Measurements from ENCODE around the gene MRPS18A.

MRPS18A gene

DNA sequence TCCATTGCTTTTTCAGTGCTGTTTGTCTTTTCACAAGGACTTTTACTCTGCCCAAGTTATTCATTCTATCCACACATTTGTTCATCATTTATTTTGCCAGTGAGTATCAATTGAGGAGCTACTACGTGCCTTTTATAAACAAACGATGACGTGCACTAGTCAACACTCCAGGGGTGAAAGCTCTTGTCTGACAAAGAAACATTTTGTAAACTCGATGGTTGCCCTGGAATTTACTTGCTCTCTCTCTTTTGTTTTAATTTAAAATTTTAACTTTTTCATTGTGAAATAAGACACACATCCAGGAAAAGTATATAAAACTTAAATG lies 8.3 kb upstream of the MRPS18A start:
- no peak for DNase-seq

GRCh38 chr6:43695215-43695966 lies 7.8 kb upstream of the MRPS18A start:
- peak; percentile 62 to 90 for DNase-seq

DNA sequence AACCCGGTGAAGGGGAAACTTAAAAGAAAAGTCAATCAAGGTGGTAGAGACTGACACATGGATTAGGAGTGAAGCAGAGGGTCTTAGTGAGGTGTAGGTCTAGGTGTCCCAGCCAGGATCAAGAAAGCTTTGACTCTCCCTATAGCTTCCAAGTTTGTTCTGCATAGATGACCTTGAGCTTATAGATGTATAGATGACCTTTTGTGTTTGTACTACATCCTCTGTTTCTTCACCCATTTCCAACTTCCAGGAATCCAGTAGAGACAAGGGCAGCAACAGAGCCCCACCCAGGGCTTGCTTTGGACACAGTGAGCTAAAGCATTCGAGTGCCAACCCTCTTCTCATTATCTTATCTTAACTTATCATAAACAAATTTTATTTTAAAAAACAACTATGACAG lies 1.8 kb upstream of the MRPS18A start:
- DNase-seq, result no peak

GRCh38 chr6:43687079-43687436 lies 533 bp downstream of the MRPS18A start:
- DNase-seq, result no peak

- no peak for DNase-seq
These were observed 3.7 kb downstream of the MRPS18A start for GRCh38 chr6:43683708-43684455.

DNA sequence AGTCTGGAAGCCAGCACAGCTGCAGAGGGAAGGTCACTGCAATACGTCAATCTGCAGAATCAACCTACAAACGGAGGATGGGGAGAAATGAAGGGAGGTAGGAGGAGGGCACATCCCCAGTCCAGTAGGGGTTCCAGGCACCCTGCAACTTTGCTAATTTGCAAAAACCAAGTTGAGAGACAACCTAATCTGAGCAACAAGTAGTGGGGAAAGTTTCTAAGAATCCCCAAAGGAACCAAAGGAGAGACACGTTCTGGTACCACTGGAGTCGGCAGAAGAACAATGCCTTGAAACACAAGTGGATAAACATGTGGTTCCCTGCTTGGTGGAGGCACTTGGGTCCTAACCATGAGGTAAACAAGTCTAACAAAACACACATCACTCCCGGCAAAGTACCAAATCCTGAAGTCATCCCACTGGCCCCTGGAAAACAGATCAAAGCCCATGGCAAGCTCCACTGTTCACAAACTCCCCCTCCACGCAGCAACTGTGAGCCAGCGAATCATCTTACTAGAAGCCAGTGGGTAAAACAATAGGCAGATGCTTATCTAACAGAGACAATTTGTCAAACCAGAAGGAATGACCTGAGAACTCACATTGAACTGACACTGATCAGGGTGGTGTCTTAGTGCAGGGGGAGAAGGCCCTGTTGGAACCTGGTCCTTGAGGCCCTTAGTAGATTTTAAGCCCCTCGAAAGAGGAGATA lies 4.7 kb downstream of the MRPS18A start:
- no peak for DNase-seq

GRCh38 chr6:43681303-43681702 lies 6.3 kb downstream of the MRPS18A start:
- DNase-seq, result no peak

- no peak for DNase-seq
These were observed 7.0 kb downstream of the MRPS18A start for GRCh38 chr6:43680308-43681200.

DNA sequence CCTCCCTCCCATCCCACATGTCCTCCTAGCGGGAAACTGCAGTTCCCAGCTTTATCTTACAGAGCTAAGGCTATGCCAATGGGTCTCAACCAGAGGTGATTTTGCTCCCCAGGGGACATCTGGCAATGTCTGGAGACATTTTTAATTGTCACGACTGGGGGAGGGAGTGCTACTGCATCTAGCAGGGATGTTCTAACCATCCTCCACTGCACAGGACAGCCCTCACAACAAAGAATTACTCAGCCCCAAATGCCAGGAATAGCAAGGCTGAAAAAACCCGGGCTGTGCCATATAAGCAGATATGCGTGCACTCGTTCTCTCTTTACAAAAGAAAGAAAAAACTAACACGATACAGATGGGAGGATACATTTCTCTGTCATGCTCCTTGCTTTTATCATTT lies 8.5 kb downstream of the MRPS18A start:
- no peak for DNase-seq

- DNase-seq, result no peak
These were observed 9.2 kb downstream of the MRPS18A start for GRCh38 chr6:43678341-43678740.

GRCh38 chr6:43677759-43678158 lies 9.8 kb downstream of the MRPS18A start:
- no peak for DNase-seq

GRCh38 chr6:43676962-43677606 lies 10.5 kb downstream of the MRPS18A start:
- no peak for DNase-seq

GRCh38 chr6:43674921-43675320 lies 12.7 kb downstream of the MRPS18A start:
- DNase-seq, result no peak

DNA sequence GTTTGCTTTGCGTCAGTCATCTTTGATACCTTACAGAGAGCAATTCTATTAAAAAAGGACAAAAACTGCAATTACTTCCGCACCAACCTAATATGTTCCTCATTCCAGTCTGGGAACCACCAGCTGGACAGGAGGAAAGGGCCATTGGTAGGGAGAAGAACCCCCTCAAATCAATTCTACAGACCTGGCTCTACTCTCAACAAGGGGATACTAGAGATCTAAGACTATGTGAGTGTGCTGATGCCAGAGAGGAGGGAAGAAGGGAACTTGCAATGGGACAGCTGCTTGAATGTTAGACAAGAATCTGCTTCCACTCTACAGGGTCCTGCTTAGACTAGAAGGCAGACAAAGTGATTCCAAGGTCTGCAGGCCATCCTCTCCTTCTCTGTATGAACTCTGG lies 13.3 kb downstream of the MRPS18A start:
- DNase-seq, result no peak

DNA sequence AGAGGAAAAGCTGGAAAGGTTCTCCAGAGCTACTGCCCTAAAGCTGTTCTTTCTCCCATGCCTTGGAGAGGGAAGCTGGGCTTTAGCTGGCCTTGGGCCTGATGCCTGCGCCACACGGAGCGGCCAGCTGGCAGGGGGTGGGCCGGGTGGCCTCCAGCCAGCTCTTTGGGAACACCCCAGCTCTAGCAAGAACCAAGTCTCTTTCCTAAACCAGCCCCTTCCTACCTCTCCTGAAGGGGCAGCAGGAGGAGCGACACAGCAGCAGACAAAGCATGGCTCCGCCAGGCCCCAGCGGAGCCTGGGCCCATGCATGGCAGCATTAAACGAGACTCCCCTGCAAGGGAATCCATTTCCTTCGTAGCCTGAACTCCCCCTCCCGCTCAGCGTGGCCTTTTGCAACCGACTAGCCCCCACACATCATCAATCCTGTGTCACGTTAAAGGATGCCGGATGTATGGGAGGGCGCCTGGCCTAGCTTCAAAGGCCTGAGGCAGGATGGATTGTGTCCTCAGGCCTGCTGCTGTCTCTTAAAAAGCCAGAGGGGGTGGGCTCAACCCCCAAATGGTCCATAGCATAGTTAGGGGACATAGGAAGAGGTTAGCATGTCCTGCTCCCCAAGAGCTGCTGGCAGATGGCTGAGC lies 14.0 kb downstream of the MRPS18A start:
- DNase-seq, result peak; percentile 56 to 87

- peak in 1 of 2 experiments; percentile 53 for DNase-seq
These were observed 15.5 kb downstream of the MRPS18A start for GRCh38 chr6:43671801-43672690.

DNA sequence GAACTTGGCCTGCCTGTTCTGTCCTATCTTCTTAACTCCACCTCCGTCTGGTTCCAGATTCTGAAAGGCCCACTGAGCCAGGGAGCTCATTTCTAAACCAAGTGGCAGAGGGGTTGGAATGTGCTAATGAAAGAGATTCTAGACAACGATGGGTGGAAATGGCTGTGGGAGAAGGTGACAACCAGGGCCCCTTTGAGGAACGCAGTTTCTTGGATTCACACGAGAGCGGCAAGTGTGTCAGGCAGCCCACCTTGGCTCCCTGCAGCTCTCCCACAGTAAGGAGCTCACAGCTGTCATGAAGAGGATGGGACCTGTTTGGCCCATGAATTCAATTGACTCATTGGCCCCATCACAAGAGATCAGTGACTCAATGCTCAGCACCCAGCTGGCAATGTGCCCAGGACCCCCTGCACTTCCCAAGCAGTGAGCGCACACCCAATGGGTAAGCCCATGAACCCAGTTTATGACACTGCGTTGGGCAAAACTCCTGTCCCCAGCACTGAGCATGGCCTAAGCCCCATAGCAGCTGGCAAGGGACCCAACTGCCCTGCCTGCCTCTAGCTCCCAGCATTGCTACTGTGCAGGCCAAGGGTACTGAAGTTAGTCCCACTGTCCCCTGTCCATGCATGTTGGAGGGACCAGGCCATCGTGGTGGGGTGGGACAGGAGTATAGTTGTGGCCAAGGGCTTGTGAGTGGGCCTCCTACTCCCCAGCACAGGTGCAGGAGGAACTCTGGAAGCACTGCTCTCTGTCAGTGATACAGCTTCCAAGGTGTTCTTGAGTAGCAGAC lies 16.4 kb downstream of the MRPS18A start:
- DNase-seq, result no peak

- no peak for DNase-seq
These were observed 17.0 kb downstream of the MRPS18A start for GRCh38 chr6:43670623-43670986.

DNA sequence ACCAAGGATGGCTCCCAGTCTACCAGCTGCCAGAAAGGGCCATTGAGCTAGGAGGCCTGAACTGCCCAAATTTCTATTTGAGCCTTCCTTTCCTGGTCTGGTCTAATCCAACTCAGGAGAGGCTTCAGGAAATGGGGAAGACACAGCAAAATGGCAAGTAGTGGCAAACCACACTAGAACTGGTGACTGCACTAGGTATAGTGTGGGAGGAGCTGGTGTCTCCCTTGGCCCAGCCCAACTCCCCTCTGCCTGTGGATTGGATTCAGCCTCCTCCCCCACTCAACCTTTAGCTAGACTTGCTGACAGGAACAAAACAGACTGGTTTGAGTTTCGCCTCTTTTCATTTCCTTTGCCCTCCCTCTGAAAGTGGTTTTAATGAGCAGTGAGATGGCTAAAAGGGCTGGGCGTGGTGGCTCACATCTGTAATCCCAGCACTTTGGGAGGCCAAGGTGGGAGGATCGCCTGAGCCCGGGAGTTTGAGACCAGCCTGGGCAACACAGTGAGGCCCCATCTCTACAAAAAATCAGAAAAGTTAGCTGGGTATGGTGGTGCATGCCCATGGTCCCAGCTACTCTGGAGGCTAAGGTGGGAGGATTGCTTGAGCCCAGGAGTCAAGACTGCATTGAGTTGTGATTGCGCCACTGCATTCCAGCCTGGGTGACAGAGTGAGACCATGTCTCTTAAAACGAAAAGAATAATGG lies 17.5 kb downstream of the MRPS18A start:
- no peak for DNase-seq

All from NCI-H446 (cell line).